Esophagus squamous epithelium (tissue), 5 donors: Measurements from ENCODE around the gene ELL2. TPM values are rescaled to one million over a fixed set of nuclear protein-coding genes. Genes with fewer than 3 reads are reported as not detected.

Experiments used
- DNase-seq: peaks from one replicate; lab custom pipeline; 2025; lab: John Stamatoyannopoulos, UW
- H3K27ac ChIP-seq, 4 donors: fragments of 200-600 bp; sonication (generic); one replicate each; pipeline ENCODE4 v1.5.1; 2016 to 2019; ENCODE audit warnings: mild to moderate bottlenecking in 1 of 4
- H3K27me3 ChIP-seq, 4 donors: fragments of 200-600 bp; sonication (generic); 1 replicate in 3 of 4; 2 replicates in 1 of 4; pipeline versions ENCODE4 v1.5.1 to v1.6.0; 2017 to 2021; ENCODE audit warnings: antibody characterized with exemption in 1 of 4
- H3K36me3 ChIP-seq, 3 donors: fragments of 200-600 bp; sonication (generic); one replicate each; pipeline ENCODE4 v1.5.1; 2016 to 2019
- H3K4me1 ChIP-seq, 3 donors: fragments of 200-600 bp; sonication (generic); one replicate each; pipeline ENCODE4 v1.5.1; 2017 to 2019
- H3K4me3 ChIP-seq, 4 donors: fragments of 200-600 bp; sonication (generic); 1 replicate in 3 of 4; 2 replicates in 1 of 4; pipeline ENCODE4 v1.5.1; 2016 to 2019; ENCODE audit warnings: mild to moderate bottlenecking in 2 of 4, moderate library complexity in 1 of 4
- H3K9me3 ChIP-seq, 3 donors: fragments of 200-600 bp; sonication (generic); one replicate each; pipeline ENCODE4 v1.5.1; 2016 to 2019
- POLR2A ChIP-seq, 4 donors: fragments of 450-650 bp; IDR thresholded peaks; one replicate each; pipeline ENCODE4 v1.6.1; 2017; ENCODE audit warnings: antibody characterized with exemption in 4 of 4, mild to moderate bottlenecking in 4 of 4, moderate library complexity in 3 of 4
- WGBS, 2 donors: methylation state at CpG; one replicate each; pipeline ENCODE4 v1.1.5; 2018; 5-methylcytosine and 5-hydroxymethylcytosine counted together
- intact Hi-C: fragments of 100-400 bp; cut with DNase I; formaldehyde crosslinking; loops from one replicate; pipeline ENCODE4 v1.15.0; 2022
- total RNA-seq, 4 donors: library from RNA; depleted of rRNA; stranded (reverse); fragments of >200 nt; gene quantifications; one replicate each; pipeline ENCODE4 v1.1.0, GENCODE V29; 2016
- TF ChIP-seq, protein P1 (sequence below), 6 experiments: fragments of 450-650 bp in 4 of 6; fragments of 200-600 bp in 2 of 6; sonication (generic) in 2 of 6; IDR thresholded peaks; one replicate each; pipeline ENCODE4 v1.5.1; 2016 to 2019; ENCODE audit warnings: antibody characterized with exemption in 6 of 6, mild to moderate bottlenecking in 4 of 6, moderate library complexity in 4 of 6
- donor health status: DM: yes; HTN: yes; CAD: no.

Gene ELL2
- total RNA-seq, 4 donors from 2014 or later, result 74.9 to 124 (median 121) TPM

DNA sequence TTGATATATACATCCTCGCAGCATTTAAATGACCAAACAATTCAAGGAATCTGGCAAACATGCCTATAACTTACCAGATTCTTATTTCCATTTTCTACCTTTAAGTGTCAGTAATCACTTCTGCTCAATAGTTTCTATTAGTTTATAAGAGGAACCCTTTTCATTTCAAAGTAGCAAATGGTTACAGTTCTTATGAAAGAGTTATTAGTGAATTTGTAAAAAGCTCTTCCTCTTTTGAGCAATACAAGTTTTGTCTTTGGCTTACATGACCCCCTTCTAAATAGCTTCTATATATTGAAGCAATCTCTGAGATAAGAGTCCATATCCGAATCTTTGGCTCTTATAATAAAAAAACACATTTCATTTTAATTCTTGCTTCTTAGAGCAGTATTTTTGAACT lies 42.0 kb downstream of the ELL2 start:
- no peak overlapping the region for H3K4me3 ChIP-seq
- no peaks in the 10 kb centered on the region for H3K9me3 ChIP-seq
- no peaks in the 10 kb centered on the region for H3K27me3 ChIP-seq
- peaks cover 0 to 60% (median 0%) of the 10 kb centered on the region in 3 donors for H3K36me3 ChIP-seq
- intact Hi-C loops, result no loop called here
- no peak for TF ChIP-seq POLR2A (IDR thresholded peaks at IDR 0.05)
- TF ChIP-seq, protein P1, sequence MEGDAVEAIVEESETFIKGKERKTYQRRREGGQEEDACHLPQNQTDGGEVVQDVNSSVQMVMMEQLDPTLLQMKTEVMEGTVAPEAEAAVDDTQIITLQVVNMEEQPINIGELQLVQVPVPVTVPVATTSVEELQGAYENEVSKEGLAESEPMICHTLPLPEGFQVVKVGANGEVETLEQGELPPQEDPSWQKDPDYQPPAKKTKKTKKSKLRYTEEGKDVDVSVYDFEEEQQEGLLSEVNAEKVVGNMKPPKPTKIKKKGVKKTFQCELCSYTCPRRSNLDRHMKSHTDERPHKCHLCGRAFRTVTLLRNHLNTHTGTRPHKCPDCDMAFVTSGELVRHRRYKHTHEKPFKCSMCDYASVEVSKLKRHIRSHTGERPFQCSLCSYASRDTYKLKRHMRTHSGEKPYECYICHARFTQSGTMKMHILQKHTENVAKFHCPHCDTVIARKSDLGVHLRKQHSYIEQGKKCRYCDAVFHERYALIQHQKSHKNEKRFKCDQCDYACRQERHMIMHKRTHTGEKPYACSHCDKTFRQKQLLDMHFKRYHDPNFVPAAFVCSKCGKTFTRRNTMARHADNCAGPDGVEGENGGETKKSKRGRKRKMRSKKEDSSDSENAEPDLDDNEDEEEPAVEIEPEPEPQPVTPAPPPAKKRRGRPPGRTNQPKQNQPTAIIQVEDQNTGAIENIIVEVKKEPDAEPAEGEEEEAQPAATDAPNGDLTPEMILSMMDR (IDR thresholded peaks at IDR 0.05), result no peak
- H3K4me1 ChIP-seq, result peaks cover 17 to 84% (median 33%) of the 10 kb centered on the region in 3 donors
- no peak for DNase-seq
- whole genome bisulfite sequencing, 2 donors, result 57 to 88% methylated on average over 2 of the region's 2 CpGs
- H3K27ac ChIP-seq, result no peak overlapping the region

DNA sequence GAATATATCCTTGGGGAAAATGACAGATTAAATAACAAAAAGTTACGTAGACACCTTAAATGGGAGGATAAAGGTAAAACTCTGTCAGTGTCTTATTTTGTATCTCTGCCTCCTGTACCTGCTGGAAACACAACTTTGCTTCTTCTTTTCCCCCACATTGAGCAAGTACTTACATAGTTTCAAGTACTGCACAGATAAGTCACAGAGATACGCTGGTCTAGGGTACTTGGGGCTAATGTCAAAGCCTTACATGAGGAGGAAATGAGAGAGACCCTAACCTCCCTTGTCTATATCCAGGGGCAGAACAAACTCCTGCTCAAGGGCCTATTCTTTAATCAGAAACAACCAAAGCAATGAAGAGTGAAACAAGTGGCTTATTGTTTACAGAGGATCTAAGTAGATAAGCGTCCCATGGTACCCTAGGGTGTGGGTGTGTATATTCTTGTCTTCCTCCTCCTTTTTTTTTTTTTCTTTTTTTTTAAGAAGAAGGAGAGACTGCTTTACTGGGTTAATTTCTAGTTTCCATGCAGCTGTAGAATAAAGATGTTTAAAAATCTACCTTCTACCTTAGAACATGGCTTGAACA lies 43.1 kb downstream of the ELL2 start:
- Histone ChIP-seq H3K36me3 (peaks cover 0 to 69% (median 0%) of the 10 kb centered on the region in 3 donors), H3K27me3 (no peaks in the 10 kb centered on the region), H3K4me1 (peaks cover 7 to 73% (median 24%) of the 10 kb centered on the region in 3 donors), H3K4me3 (no peak overlapping the region), H3K9me3 (no peaks in the 10 kb centered on the region), H3K27ac (no peak overlapping the region)
- TF ChIP-seq POLR2A (IDR thresholded peaks at IDR 0.05), result no peak
- TF ChIP-seq, protein P1 (IDR thresholded peaks at IDR 0.05), result no peak
- intact Hi-C loops, result no loop called here
- DNase-seq, result no peak
- WGBS, 2 donors, result 70 to 83% methylated on average over 3 of the region's 3 CpGs

DNA sequence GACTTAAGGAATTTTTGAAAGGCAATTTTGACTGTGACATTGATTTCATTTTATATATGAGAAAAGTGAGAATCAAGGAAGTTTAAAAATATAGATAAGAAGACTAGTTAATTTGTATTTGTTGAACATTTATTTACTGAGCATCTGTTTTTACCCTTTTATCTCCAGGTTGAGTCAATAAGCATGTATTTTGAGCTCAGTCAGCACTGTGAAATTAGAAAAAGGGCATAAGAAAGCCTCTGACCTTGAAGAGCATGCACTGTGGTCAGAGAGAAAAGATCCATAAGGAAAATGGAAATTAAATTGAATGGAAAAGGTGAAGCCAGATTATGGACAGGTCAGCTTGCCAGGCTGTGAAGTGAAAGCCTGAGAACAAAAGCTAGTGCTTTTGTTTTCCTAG lies 44.4 kb downstream of the ELL2 start:
- Histone ChIP-seq H3K9me3 (no peaks in the 10 kb centered on the region), H3K27ac (no peak overlapping the region), H3K4me3 (no peak overlapping the region), H3K4me1 (peaks cover 6 to 59% (median 24%) of the 10 kb centered on the region in 3 donors), H3K36me3 (peaks cover 0 to 70% (median 0%) of the 10 kb centered on the region in 3 donors), H3K27me3 (no peaks in the 10 kb centered on the region)
- DNase-seq, result no peak
- TF ChIP-seq POLR2A (IDR thresholded peaks at IDR 0.05), result no peak
- TF ChIP-seq, protein P1 (IDR thresholded peaks at IDR 0.05), result no peak
- intact Hi-C loops, result no loop called here

DNA sequence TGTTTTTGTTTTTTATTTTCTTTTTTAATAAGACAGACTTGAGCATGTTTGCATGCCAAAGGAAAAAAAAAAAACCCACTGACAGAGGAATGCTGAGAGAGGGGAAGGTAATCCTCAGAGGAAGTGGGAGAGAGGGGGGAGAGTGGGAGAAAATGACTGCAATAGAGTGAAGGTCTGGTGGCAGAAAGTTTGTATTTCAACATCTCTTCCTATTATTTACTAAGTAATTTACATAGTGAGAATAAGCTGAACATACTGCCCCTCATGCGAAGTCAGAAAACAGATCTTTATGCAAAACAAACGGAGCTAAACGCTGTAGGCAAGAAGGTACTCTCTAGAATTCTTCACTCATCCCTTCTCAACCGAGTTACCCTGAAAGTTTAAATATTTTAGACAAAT lies 45.0 kb downstream of the ELL2 start:
- intact Hi-C loops, result no loop called here

More for the DNA sequence above, 45.0 kb downstream of the ELL2 start:
- Histone ChIP-seq H3K4me1 (peaks cover 6 to 54% (median 21%) of the 10 kb centered on the region in 3 donors), H3K9me3 (no peaks in the 10 kb centered on the region), H3K27me3 (no peaks in the 10 kb centered on the region), H3K27ac (no peak overlapping the region), H3K36me3 (peaks cover 0 to 73% (median 0%) of the 10 kb centered on the region in 3 donors), H3K4me3 (no peak overlapping the region)
- no peak for DNase-seq
- TF ChIP-seq POLR2A (IDR thresholded peaks at IDR 0.05), result no peak
- TF ChIP-seq, protein P1 (IDR thresholded peaks at IDR 0.05), result no peak
- WGBS, 2 donors, result 73 to 88% methylated on average over 4 of the region's 4 CpGs
